Retinal pigment epithelial cell (primary cell): ENCODE results near the gene SMARCC1.

Experiments
- DNase-seq: peaks from one replicate; pipeline ENCODE4 v3.0.0-alpha.2; 2010; ENCODE audit warnings: low read depth
- H3K4me3 ChIP-seq: 2 replicates; pipeline ENCODE4 v1.5.1; 2011; ENCODE audit warnings: mild to moderate bottlenecking, low read length, control low read depth, moderate library complexity
- CTCF ChIP-seq: conservative IDR thresholded peaks from 2 replicates; pipeline ENCODE4 v1.5.1; 2011; ENCODE audit warnings: low read depth, low read length, control low read depth, inconsistent platforms

Gene SMARCC1

GRCh38 chr3:47701388-47701787 lies 80.3 kb downstream of the SMARCC1 start:
- TF ChIP-seq CTCF, result no peak

GRCh38 chr3:47692158-47692557 lies 89.5 kb downstream of the SMARCC1 start:
- H3K4me3 ChIP-seq, result no peak overlapping the region
- TF ChIP-seq CTCF, result no peak
- DNase-seq, result no peak

More at GRCh38 chr3:47701388-47701787, 80.3 kb downstream of the SMARCC1 start:
- DNase-seq, result no peak
- H3K4me3 ChIP-seq, result no peak overlapping the region

GRCh38 chr3:47688488-47688887 lies 93.2 kb downstream of the SMARCC1 start:
- no peak for TF ChIP-seq CTCF
- DNase-seq, result no peak

GRCh38 chr3:47685037-47685436 lies 96.7 kb downstream of the SMARCC1 start:
- TF ChIP-seq CTCF, result no peak
- no peak overlapping the region for H3K4me3 ChIP-seq
- DNase-seq, result peak; percentile 19

More at GRCh38 chr3:47688488-47688887, 93.2 kb downstream of the SMARCC1 start:
- H3K4me3 ChIP-seq, result no peak overlapping the region

- TF ChIP-seq CTCF, result no peak
- no peak overlapping the region for H3K4me3 ChIP-seq
- no peak for DNase-seq
Measured at GRCh38 chr3:47681016-47681415, 100.7 kb downstream of the SMARCC1 start.

GRCh38 chr3:47678446-47679338 lies 103.0 kb downstream of the SMARCC1 start:
- TF ChIP-seq CTCF, result no peak

More at GRCh38 chr3:47678446-47679338, 103.0 kb downstream of the SMARCC1 start:
- no peak for DNase-seq
- H3K4me3 ChIP-seq, result no peak overlapping the region
